Suprapubic skin (tissue), 4 donors: ENCODE results near the gene CLVS2. TPM values are rescaled to one million over a fixed set of nuclear protein-coding genes. Genes with fewer than 3 reads are reported as not detected.

Experiments
- DNase-seq, 2 donors: peaks; one replicate each; pipeline ENCODE4 v3.0.0-alpha.2; 2019; ENCODE audit warnings: low spot score in 2 of 2
- H3K27ac ChIP-seq: fragments of 200-600 bp; sonication (generic); one replicate; pipeline ENCODE4 v1.5.1; 2019
- H3K27me3 ChIP-seq: fragments of 200-600 bp; sonication (generic); one replicate; pipeline ENCODE4 v1.5.1; 2019
- H3K36me3 ChIP-seq: fragments of 200-600 bp; sonication (generic); one replicate; pipeline ENCODE4 v1.5.1; 2019
- H3K4me1 ChIP-seq: fragments of 200-600 bp; sonication (generic); one replicate; pipeline ENCODE4 v1.5.1; 2019
- H3K4me3 ChIP-seq: fragments of 200-600 bp; sonication (generic); one replicate; pipeline ENCODE4 v1.5.1; 2019; ENCODE audit warnings: mild to moderate bottlenecking
- H3K9me3 ChIP-seq: fragments of 200-600 bp; sonication (generic); one replicate; pipeline ENCODE4 v1.5.1; 2019
- EP300 ChIP-seq: sonication (generic); formaldehyde crosslinking; IDR thresholded peaks from one replicate; pipeline ENCODE4 v1.6.1; 2017; ENCODE audit warnings: antibody characterized with exemption
- POLR2A ChIP-seq, 2 donors: fragments of 450-650 bp; IDR thresholded peaks; one replicate each; pipeline ENCODE4 v1.6.1; 2017; ENCODE audit warnings: antibody characterized with exemption in 2 of 2, mild to moderate bottlenecking in 2 of 2, moderate library complexity in 2 of 2
- POLR2AphosphoS5 ChIP-seq, 3 donors: sonication (generic); formaldehyde crosslinking; IDR thresholded peaks; one replicate each; pipeline ENCODE4 v1.6.1; 2017; ENCODE audit warnings: antibody characterized with exemption in 3 of 3
- WGBS: methylation state at CpG from one replicate; pipeline ENCODE4 v1.1.5; 2018; 5-methylcytosine and 5-hydroxymethylcytosine counted together
- total RNA-seq, 4 donors: library from RNA; depleted of rRNA; stranded (reverse); fragments of >200 nt; gene quantifications; one replicate each; pipeline ENCODE4 v1.1.0, GENCODE V29; 2016
- TF ChIP-seq, protein P1 (sequence below), 2 donors: fragments of 200-600 bp in 1 of 2; fragments of 450-650 bp in 1 of 2; sonication (generic) in 1 of 2; IDR thresholded peaks; one replicate each; pipeline ENCODE4 v1.5.1; 2016 to 2019; ENCODE audit warnings: antibody characterized with exemption in 2 of 2, mild to moderate bottlenecking in 1 of 2, moderate library complexity in 1 of 2

CLVS2 gene
- total RNA-seq, 4 donors from 2014 or later, result 0.15 to 0.64 (median 0.46) TPM

DNA sequence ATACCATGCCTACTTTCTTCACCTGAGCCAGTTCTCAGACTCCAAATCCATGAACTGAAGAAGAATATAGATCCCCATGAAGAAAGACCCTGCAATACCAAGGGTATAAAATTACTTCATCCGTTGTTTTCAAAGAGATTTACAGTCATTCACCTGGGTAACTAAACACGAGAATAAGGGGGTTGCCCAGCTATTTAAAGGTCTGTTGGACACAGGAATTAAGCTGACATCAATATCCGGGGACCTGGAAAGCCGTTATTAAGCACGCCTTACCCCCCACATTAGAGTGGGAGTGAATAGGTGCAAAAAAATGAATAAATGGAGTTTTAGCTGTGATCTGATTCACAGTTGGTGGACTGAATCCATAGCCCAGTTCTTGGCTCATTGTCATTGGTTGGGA lies 28.9 kb downstream of the CLVS2 start:
- H3K36me3 ChIP-seq, result no peaks in the 10 kb centered on the region
- no peaks in the 10 kb centered on the region for H3K27me3 ChIP-seq
- no peak overlapping the region for H3K27ac ChIP-seq
- no peak overlapping the region for H3K4me3 ChIP-seq
- 77% methylated on average over 5 of the region's 5 CpGs for WGBS
- no peak for DNase-seq
- no peaks in the 10 kb centered on the region for H3K9me3 ChIP-seq
- TF ChIP-seq, protein P1, sequence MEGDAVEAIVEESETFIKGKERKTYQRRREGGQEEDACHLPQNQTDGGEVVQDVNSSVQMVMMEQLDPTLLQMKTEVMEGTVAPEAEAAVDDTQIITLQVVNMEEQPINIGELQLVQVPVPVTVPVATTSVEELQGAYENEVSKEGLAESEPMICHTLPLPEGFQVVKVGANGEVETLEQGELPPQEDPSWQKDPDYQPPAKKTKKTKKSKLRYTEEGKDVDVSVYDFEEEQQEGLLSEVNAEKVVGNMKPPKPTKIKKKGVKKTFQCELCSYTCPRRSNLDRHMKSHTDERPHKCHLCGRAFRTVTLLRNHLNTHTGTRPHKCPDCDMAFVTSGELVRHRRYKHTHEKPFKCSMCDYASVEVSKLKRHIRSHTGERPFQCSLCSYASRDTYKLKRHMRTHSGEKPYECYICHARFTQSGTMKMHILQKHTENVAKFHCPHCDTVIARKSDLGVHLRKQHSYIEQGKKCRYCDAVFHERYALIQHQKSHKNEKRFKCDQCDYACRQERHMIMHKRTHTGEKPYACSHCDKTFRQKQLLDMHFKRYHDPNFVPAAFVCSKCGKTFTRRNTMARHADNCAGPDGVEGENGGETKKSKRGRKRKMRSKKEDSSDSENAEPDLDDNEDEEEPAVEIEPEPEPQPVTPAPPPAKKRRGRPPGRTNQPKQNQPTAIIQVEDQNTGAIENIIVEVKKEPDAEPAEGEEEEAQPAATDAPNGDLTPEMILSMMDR (IDR thresholded peaks at IDR 0.05), result no peak
- TF ChIP-seq POLR2A (IDR thresholded peaks at IDR 0.05), result no peak
- no peak for TF ChIP-seq EP300
- no peak for TF ChIP-seq POLR2AphosphoS5 (IDR thresholded peaks at IDR 0.05)
- no peaks in the 10 kb centered on the region for H3K4me1 ChIP-seq

DNA sequence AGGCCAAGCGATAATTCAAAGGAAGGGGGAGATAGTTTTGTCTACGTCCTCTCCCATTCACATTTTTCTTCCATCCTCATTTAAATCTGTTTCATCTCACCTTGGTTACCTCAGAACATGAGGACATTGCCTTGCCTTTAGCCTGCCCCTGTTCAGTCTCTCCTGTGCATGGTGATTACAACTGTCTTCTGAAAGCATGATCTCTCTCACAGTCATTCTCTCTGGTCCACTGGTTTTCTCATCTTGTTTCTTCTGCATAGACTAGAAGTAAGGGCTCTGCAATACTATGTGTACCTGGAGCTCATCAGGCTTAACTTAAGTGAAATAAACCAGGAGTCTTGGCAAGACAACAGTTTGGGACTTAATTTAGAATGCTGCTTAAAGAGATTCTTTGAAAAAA lies 31.4 kb downstream of the CLVS2 start:
- no peaks in the 10 kb centered on the region for H3K9me3 ChIP-seq
- no peaks in the 10 kb centered on the region for H3K27me3 ChIP-seq
- H3K4me3 ChIP-seq, result no peak overlapping the region
- H3K4me1 ChIP-seq, result no peaks in the 10 kb centered on the region
- TF ChIP-seq EP300 (no peak), POLR2AphosphoS5 (IDR thresholded peaks at IDR 0.05) (no peak), POLR2A (IDR thresholded peaks at IDR 0.05) (no peak)
- TF ChIP-seq, protein P1 (IDR thresholded peaks at IDR 0.05), result no peak
- no peaks in the 10 kb centered on the region for H3K36me3 ChIP-seq
- 82% methylated on average over 2 of the region's 2 CpGs for WGBS
- no peak overlapping the region for H3K27ac ChIP-seq
- no peak for DNase-seq

DNA sequence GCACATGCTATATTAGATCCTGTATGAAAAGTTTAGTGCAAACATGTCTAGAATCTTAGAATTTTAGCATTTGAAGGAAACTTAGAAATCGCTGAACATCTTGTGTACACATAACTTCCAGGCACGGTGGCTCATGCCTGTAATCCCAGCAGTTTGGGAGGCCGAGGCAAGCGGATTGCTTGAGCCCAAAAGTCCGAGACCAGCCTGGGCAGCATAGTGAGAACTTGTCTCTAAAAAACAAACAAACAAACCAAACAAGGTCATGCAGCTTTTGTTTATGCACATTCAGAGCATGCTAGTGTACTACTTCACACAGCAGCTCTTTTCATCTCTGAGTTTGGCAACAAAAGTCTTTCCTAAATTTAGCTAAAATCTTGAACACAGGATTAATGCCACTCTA lies 32.2 kb downstream of the CLVS2 start:
- Histone ChIP-seq H3K27ac (no peak overlapping the region), H3K9me3 (no peaks in the 10 kb centered on the region), H3K4me1 (no peaks in the 10 kb centered on the region), H3K36me3 (no peaks in the 10 kb centered on the region), H3K4me3 (no peak overlapping the region), H3K27me3 (no peaks in the 10 kb centered on the region)
- TF ChIP-seq POLR2A (IDR thresholded peaks at IDR 0.05), result no peak
- TF ChIP-seq, protein P1 (IDR thresholded peaks at IDR 0.05), result no peak
- TF ChIP-seq POLR2AphosphoS5 (IDR thresholded peaks at IDR 0.05), result no peak
- no peak for TF ChIP-seq EP300
- no peak for DNase-seq
- 75% methylated on average over 5 of the region's 5 CpGs for WGBS

DNA sequence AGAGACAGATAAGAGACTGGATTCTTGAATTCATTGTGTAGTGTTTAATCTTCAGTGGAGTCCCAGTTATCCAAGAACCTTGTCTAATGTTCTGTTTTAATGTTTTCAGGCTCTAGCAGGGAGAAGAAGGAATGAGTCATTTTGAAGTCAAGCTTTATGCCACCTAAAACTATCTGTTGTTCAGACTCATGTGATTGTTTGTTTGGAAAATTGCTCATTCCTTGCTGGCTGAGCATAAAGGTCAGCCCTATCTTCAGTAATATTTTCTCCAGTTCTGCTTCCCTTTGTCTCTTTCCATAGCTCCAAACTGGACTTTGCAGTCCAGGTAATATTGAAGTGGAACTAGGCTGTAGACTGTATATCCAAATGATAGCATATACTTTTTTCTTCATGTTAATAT lies 34.2 kb downstream of the CLVS2 start:
- DNase-seq, result no peak
- Histone ChIP-seq H3K4me3 (no peak overlapping the region), H3K27me3 (no peaks in the 10 kb centered on the region), H3K36me3 (no peaks in the 10 kb centered on the region), H3K27ac (no peak overlapping the region), H3K4me1 (no peaks in the 10 kb centered on the region), H3K9me3 (no peaks in the 10 kb centered on the region)
- TF ChIP-seq, protein P1 (IDR thresholded peaks at IDR 0.05), result no peak
- no peak for TF ChIP-seq POLR2AphosphoS5 (IDR thresholded peaks at IDR 0.05)
- TF ChIP-seq POLR2A (IDR thresholded peaks at IDR 0.05), result no peak
- no peak for TF ChIP-seq EP300

DNA sequence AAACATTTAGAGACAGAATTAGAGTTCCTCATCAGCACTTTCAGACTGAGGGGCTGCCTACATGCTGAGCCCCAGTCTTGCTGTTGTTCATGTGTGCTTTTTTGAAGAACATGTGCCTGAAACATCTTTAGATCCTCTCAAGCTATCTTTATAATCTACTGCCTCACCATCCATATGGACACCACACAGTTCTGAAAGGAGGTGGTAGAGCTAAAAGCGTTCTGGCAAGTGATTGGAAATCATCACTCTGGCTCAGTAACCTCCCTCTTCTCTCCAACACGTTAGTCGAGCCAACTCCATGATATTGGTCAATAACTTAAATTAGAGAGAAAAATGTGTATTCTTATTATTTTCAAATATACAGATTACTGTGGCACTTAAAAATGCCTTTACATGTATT lies 40.6 kb downstream of the CLVS2 start:
- no peaks in the 10 kb centered on the region for H3K36me3 ChIP-seq
- H3K27me3 ChIP-seq, result no peaks in the 10 kb centered on the region
- DNase-seq, result no peak
- 57% methylated on average over 3 of the region's 3 CpGs for WGBS
- H3K4me3 ChIP-seq, result no peak overlapping the region
- no peak overlapping the region for H3K27ac ChIP-seq
- no peaks in the 10 kb centered on the region for H3K4me1 ChIP-seq
- H3K9me3 ChIP-seq, result no peaks in the 10 kb centered on the region
- TF ChIP-seq POLR2AphosphoS5 (IDR thresholded peaks at IDR 0.05), result no peak
- no peak for TF ChIP-seq EP300
- no peak for TF ChIP-seq POLR2A (IDR thresholded peaks at IDR 0.05)
- TF ChIP-seq, protein P1 (IDR thresholded peaks at IDR 0.05), result no peak
